HG03159 (cell line): ENCODE results near the gene CTNNA1.
"Not testable (repeated sequence)": the region's sequence is repeated elsewhere in the genome, so short reads cannot be mapped to it uniquely, and the experiment has no call there.

Source experiments
- ATAC-seq: cut with Tn5 transposase; IDR thresholded peaks from one replicate; pipeline ENCODE4 v1.9.1; 2021; ENCODE audit warnings: mild to moderate bottlenecking, moderate library complexity; ENCODE audit not compliant: unreplicated experiment

The CTNNA1 gene

GRCh38 chr5:138807182-138807581 is 54.0 kb downstream of the CTNNA1 start:
- ATAC-seq = no peak

GRCh38 chr5:138809391-138809790 is 56.2 kb downstream of the CTNNA1 start:
- no peak for ATAC-seq

- ATAC-seq = not testable (repeated sequence)
Observed at GRCh38 chr5:138810861-138811260, 57.6 kb downstream of the CTNNA1 start.

GRCh38 chr5:138815529-138815928 is 62.3 kb downstream of the CTNNA1 start:
- ATAC-seq = no peak

- no peak for ATAC-seq
Observed at GRCh38 chr5:138817241-138817640, 64.0 kb downstream of the CTNNA1 start.

- ATAC-seq = no peak
Observed at GRCh38 chr5:138819081-138819480, 65.9 kb downstream of the CTNNA1 start.

GRCh38 chr5:138820695-138821094 is 67.5 kb downstream of the CTNNA1 start:
- ATAC-seq = no peak

GRCh38 chr5:138824516-138824915 is 71.3 kb downstream of the CTNNA1 start:
- ATAC-seq = no peak

GRCh38 chr5:138824924-138825863 is 72.0 kb downstream of the CTNNA1 start:
- ATAC-seq = no peak

GRCh38 chr5:138828556-138828955 is 75.3 kb downstream of the CTNNA1 start:
- no peak for ATAC-seq

- no peak for ATAC-seq
Observed at GRCh38 chr5:138829341-138829740, 76.1 kb downstream of the CTNNA1 start.

- no peak for ATAC-seq
Observed at GRCh38 chr5:138831703-138832102, 78.5 kb downstream of the CTNNA1 start.

GRCh38 chr5:138832218-138832617 is 79.0 kb downstream of the CTNNA1 start:
- ATAC-seq = no peak

- ATAC-seq = no peak
Observed at GRCh38 chr5:138833080-138833479, 79.9 kb downstream of the CTNNA1 start.

GRCh38 chr5:138833726-138834480 is 80.7 kb downstream of the CTNNA1 start:
- no peak for ATAC-seq

GRCh38 chr5:138834853-138835252 is 81.6 kb downstream of the CTNNA1 start:
- ATAC-seq = not testable (repeated sequence)

- no peak for ATAC-seq
Observed at GRCh38 chr5:138837160-138837559, 83.9 kb downstream of the CTNNA1 start.

- no peak for ATAC-seq
Observed at GRCh38 chr5:138840103-138840502, 86.9 kb downstream of the CTNNA1 start.

GRCh38 chr5:138841531-138841930 is 88.3 kb downstream of the CTNNA1 start:
- no peak for ATAC-seq

- ATAC-seq = no peak
Observed at GRCh38 chr5:138843316-138844124, 90.3 kb downstream of the CTNNA1 start.

GRCh38 chr5:138844125-138844461 is 90.9 kb downstream of the CTNNA1 start:
- no peak for ATAC-seq
